Endothelial cell (in vitro differentiated cells): Measurements from ENCODE around the gene KCNH5. TPM values are rescaled to one million over a fixed set of nuclear protein-coding genes. Genes with fewer than 3 reads are reported as not detected.

ENCODE experiments used
- DNase-seq: peaks from one replicate; pipeline ENCODE4 v3.0.0; 2021; ENCODE audit warnings: low spot score
- H3K27ac Mint-ChIP-seq: one replicate; pipeline ENCODE4 v1.8.0; 2021; ENCODE audit warnings: mixed read lengths, inconsistent platforms; ENCODE audit not compliant: unreplicated experiment
- H3K27me3 Mint-ChIP-seq: one replicate; pipeline ENCODE4 v1.8.0; 2021; ENCODE audit warnings: mild to moderate bottlenecking, moderate library complexity, mixed read lengths, inconsistent platforms; ENCODE audit not compliant: unreplicated experiment
- H3K36me3 Mint-ChIP-seq: one replicate; pipeline ENCODE4 v1.8.0; 2021; ENCODE audit warnings: mild to moderate bottlenecking, low read depth, mixed read lengths, inconsistent platforms; ENCODE audit not compliant: unreplicated experiment
- H3K4me1 Mint-ChIP-seq: one replicate; pipeline ENCODE4 v1.8.0; 2021; ENCODE audit warnings: mild to moderate bottlenecking, mixed read lengths, inconsistent platforms; ENCODE audit not compliant: unreplicated experiment
- H3K4me3 Mint-ChIP-seq: one replicate; pipeline ENCODE4 v1.8.0; 2021; ENCODE audit warnings: mild to moderate bottlenecking, mixed read lengths, inconsistent platforms; ENCODE audit not compliant: unreplicated experiment
- H3K9me3 Mint-ChIP-seq: one replicate; pipeline ENCODE4 v1.8.0; 2021; ENCODE audit warnings: mixed read lengths, inconsistent platforms; ENCODE audit not compliant: unreplicated experiment
- total RNA-seq: library from RNA; stranded (reverse); fragmentation: NEBNext Ultra II Directional; extraction: Animal tissue kit (Norgen Biotek cat#: 25700); gene quantifications from one replicate; pipeline ENCODE4 v1.2.1, GENCODE V29; 2021; ENCODE audit not compliant: unreplicated experiment
- TF ChIP-seq, protein P1 (sequence below): fragments of 200-600 bp; sonication (generic); IDR thresholded peaks from one replicate; pipeline ENCODE4 v1.5.0; 2021; ENCODE audit warnings: antibody characterized with exemption; ENCODE audit not compliant: unreplicated experiment

KCNH5 gene
- total RNA-seq, 1 donor from 2014 or later = 0.13 TPM

DNA sequence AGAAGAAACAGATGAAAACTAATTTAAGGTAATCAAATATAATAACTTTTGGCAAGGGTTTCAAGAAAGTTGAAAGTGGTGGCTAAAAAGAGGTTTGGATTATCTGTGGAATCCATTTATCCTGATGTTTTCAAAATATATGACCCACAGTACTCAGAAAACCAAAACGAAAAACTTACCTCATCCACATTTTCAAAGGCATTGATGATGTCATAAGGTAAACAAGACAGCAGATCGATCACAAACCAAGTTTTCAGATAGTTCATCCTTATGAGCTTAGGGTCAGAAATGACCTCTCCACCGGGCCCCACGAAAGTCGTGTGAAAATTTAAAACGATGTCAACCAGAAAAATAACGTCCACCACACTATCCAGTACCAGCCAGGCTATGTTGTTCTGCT is 64.6 kb downstream of the KCNH5 start:
- TF ChIP-seq, protein P1, sequence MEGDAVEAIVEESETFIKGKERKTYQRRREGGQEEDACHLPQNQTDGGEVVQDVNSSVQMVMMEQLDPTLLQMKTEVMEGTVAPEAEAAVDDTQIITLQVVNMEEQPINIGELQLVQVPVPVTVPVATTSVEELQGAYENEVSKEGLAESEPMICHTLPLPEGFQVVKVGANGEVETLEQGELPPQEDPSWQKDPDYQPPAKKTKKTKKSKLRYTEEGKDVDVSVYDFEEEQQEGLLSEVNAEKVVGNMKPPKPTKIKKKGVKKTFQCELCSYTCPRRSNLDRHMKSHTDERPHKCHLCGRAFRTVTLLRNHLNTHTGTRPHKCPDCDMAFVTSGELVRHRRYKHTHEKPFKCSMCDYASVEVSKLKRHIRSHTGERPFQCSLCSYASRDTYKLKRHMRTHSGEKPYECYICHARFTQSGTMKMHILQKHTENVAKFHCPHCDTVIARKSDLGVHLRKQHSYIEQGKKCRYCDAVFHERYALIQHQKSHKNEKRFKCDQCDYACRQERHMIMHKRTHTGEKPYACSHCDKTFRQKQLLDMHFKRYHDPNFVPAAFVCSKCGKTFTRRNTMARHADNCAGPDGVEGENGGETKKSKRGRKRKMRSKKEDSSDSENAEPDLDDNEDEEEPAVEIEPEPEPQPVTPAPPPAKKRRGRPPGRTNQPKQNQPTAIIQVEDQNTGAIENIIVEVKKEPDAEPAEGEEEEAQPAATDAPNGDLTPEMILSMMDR = no peak
- no peaks in the 10 kb centered on the region for H3K9me3 Mint-ChIP-seq
- H3K27me3 Mint-ChIP-seq = no peaks in the 10 kb centered on the region
- no peak overlapping the region for H3K4me3 Mint-ChIP-seq
- H3K27ac Mint-ChIP-seq = no peak overlapping the region
- no peak for DNase-seq
- H3K4me1 Mint-ChIP-seq = no peaks in the 10 kb centered on the region
- H3K36me3 Mint-ChIP-seq = no peaks in the 10 kb centered on the region

DNA sequence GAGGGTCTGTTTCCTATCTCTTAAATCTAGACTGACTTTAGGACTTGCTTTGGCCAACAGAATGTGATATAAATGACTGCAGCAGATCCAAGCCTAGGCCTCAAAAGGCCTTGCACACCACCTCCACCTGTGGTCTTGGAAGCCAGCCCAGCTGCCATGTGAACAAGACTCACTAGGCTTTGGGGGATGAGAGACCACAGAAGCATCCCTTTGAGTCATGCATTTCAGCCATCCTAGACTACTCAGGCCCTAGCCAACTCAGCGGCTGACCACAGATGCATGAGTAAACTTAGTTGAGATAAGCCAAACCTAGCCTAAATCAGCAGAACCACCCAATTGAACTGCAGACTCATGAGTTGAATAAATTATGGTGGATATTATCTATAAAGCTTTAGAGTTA is 87.7 kb downstream of the KCNH5 start:
- TF ChIP-seq, protein P1 = no peak
- Mint-ChIP-seq H3K4me3 (no peak overlapping the region), H3K9me3 (no peaks in the 10 kb centered on the region), H3K4me1 (peaks cover 2% of the 10 kb centered on the region), H3K27ac (no peak overlapping the region), H3K36me3 (no peaks in the 10 kb centered on the region), H3K27me3 (peaks cover 7% of the 10 kb centered on the region)
- no peak for DNase-seq

DNA sequence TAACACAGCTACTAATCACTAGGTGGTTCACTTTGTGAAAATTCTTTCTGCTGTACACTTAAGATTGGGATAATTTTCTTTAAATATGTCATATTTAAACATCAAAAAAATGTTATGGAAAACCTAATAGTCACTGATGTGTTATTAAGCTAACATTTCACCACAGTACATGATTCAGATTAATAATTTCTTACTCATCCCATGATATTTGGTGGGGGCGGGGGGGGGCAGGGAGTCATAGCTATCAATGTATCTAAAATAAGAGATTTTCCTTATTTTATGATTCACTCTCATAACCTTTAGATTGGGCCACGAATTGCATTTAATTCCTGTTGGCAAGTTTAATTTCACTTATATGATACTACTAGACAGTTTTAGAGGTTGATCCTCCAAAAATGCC is 88.8 kb downstream of the KCNH5 start:
- Mint-ChIP-seq H3K4me3 (no peak overlapping the region), H3K27me3 (peaks cover 3% of the 10 kb centered on the region), H3K36me3 (no peaks in the 10 kb centered on the region), H3K27ac (no peak overlapping the region), H3K4me1 (peaks cover 2% of the 10 kb centered on the region), H3K9me3 (no peaks in the 10 kb centered on the region)
- TF ChIP-seq, protein P1 = no peak
- no peak for DNase-seq

DNA sequence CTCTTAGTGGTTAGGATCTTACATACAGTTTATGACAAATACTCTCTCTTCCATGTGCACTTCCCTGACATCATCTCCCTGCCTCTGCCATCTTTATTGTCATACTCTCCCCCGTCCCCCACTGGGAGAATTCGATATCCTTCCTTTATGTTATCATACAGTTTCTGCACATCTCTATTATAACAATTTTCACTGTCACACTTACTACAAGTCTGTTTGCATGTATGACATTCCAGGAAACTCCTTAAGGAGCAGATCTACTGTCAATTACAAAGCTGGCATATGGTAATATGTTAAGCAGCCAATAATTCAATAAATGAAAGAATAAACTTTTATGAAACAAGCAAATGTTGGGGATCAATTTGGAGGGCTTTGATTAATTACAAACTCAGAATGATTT is 91.1 kb downstream of the KCNH5 start:
- no peak overlapping the region for H3K27ac Mint-ChIP-seq
- H3K27me3 Mint-ChIP-seq = peaks cover 1% of the 10 kb centered on the region
- no peaks in the 10 kb centered on the region for H3K9me3 Mint-ChIP-seq
- TF ChIP-seq, protein P1 = no peak
- peaks cover 6% of the 10 kb centered on the region for H3K4me1 Mint-ChIP-seq
- no peaks in the 10 kb centered on the region for H3K36me3 Mint-ChIP-seq
- H3K4me3 Mint-ChIP-seq = no peak overlapping the region
- DNase-seq = no peak

DNA sequence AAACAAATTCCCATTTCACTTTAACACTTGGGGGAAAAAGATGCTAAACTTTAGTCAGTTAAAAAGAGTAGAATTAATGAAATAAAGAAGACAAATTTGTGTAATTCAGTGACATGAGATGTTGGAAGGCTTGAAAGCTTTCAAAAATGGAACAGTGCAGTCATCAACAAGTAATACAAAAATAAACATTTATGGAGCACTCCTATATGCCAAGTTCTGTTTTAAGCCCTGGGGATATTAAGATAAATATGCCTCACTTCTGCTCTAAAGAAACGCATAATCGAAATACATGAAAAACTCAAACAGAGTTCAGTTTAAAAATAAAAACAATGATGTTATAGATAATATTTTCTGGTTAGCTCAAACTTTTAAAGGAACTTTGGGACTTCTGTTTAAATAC is 93.0 kb downstream of the KCNH5 start:
- Mint-ChIP-seq H3K36me3 (no peaks in the 10 kb centered on the region), H3K27ac (no peak overlapping the region), H3K4me1 (peaks cover 6% of the 10 kb centered on the region), H3K9me3 (no peaks in the 10 kb centered on the region), H3K4me3 (no peak overlapping the region), H3K27me3 (peaks cover 1% of the 10 kb centered on the region)
- TF ChIP-seq, protein P1 = no peak
- no peak for DNase-seq
